Tibial nerve (tissue), 4 donors: ENCODE data around the gene MT1F.

ENCODE experiments used
- CTCF ChIP-seq, 5 experiments: fragments of 200-600 bp in 3 of 5; fragments of 450-650 bp in 2 of 5; sonication (generic) in 3 of 5; IDR thresholded peaks; one replicate each; pipeline ENCODE4 v1.5.1; 2016 to 2019; ENCODE audit warnings: antibody characterized with exemption in 5 of 5, mild to moderate bottlenecking in 3 of 5, moderate library complexity in 2 of 5
- EP300 ChIP-seq, 2 donors: sonication (generic); formaldehyde crosslinking; IDR thresholded peaks; one replicate each; pipeline ENCODE4 v1.6.1; 2017; ENCODE audit warnings: antibody characterized with exemption in 2 of 2, mild to moderate bottlenecking in 1 of 2
- POLR2A ChIP-seq, 2 donors: fragments of 450-650 bp; IDR thresholded peaks; one replicate each; pipeline ENCODE4 v1.6.1; 2017; ENCODE audit warnings: antibody characterized with exemption in 2 of 2, mild to moderate bottlenecking in 2 of 2, moderate library complexity in 2 of 2

GRCh38 chr16:56700631-56701030, 42.9 kb downstream of the MT1F start:
- TF ChIP-seq POLR2A (IDR thresholded peaks at IDR 0.05) = no peak
- no peak for TF ChIP-seq CTCF (IDR thresholded peaks at IDR 0.05)
- TF ChIP-seq EP300 (IDR thresholded peaks at IDR 0.05) = no peak
